Upper lobe of left lung (tissue), 6 donors: ENCODE measurements around the gene PRF1. TPM values are rescaled to one million over a fixed set of nuclear protein-coding genes. Genes with fewer than 3 reads are reported as not detected.

Experiments
- ATAC-seq, 2 donors: fragments of 200-7000 bp; cut with Tn5 transposase; one replicate each; pipeline ENCODE4 v1.9.1; 2022; ENCODE audit warnings: mild to moderate bottlenecking in 2 of 2, moderate library complexity in 2 of 2; ENCODE audit not compliant: low FRiP score in 2 of 2
- DNase-seq, 2 donors: peaks; one replicate each; pipeline ENCODE4 v3.0.0-alpha.2; 2019 to 2020
- H3K27ac ChIP-seq, 4 donors: fragments of 200-600 bp; sonication (generic); one replicate each; pipeline ENCODE4 v1.5.1; 2016 to 2019
- H3K27me3 ChIP-seq, 4 donors: fragments of 200-600 bp; sonication (generic); one replicate each; pipeline ENCODE4 v1.5.1; 2017 to 2019
- H3K36me3 ChIP-seq, 4 donors: fragments of 200-600 bp; sonication (generic); one replicate each; pipeline ENCODE4 v1.5.1; 2016 to 2019
- H3K4me1 ChIP-seq, 4 donors: fragments of 200-600 bp; sonication (generic); one replicate each; pipeline ENCODE4 v1.5.1; 2018 to 2019
- H3K4me3 ChIP-seq, 4 donors: fragments of 200-600 bp; sonication (generic); one replicate each; pipeline ENCODE4 v1.5.1; 2017 to 2019; ENCODE audit warnings: mild to moderate bottlenecking in 2 of 4, moderate library complexity in 1 of 4
- H3K9me3 ChIP-seq, 4 donors: fragments of 200-600 bp; sonication (generic); one replicate each; pipeline ENCODE4 v1.5.1; 2018 to 2019
- CTCF ChIP-seq, 6 experiments: fragments of 450-650 bp in 4 of 6; fragments of 200-600 bp in 2 of 6; sonication (generic) in 2 of 6; IDR thresholded peaks; one replicate each; pipeline ENCODE4 v1.5.1; 2016 to 2019; ENCODE audit warnings: antibody characterized with exemption in 6 of 6
- EP300 ChIP-seq, 4 donors: sonication (generic); formaldehyde crosslinking; IDR thresholded peaks; one replicate each; pipeline ENCODE4 v1.5.1; 2017; ENCODE audit warnings: antibody characterized with exemption in 4 of 4, control low read depth in 2 of 4
- POLR2A ChIP-seq, 4 donors: fragments of 450-650 bp; IDR thresholded peaks; one replicate each; pipeline ENCODE4 v1.5.1; 2016 to 2017; ENCODE audit warnings: antibody characterized with exemption in 4 of 4, mild to moderate bottlenecking in 2 of 4
- POLR2AphosphoS5 ChIP-seq, 2 donors: sonication (generic); formaldehyde crosslinking; IDR thresholded peaks; one replicate each; pipeline ENCODE4 v1.5.1; 2017; ENCODE audit warnings: antibody characterized with exemption in 2 of 2
- WGBS, 2 donors: methylation state at CpG; one replicate each; pipeline ENCODE4 v1.1.5; 2017 to 2018; 5-methylcytosine and 5-hydroxymethylcytosine counted together
- total RNA-seq, 6 donors: library from RNA; depleted of rRNA in 4 of 6; stranded (reverse); fragments of >200 nt in 4 of 6; gene quantifications; one replicate each; pipeline versions ENCODE4 v1.1.0 to v1.2.1, GENCODE V29; 2016 to 2021
- donor health status: DM: no; HTN: no; CAD: no; lungs with moderate emphysema.
- donor health status: DM: no; HTN: yes; CAD: no; lungs with severe emphysema.

Gene PRF1
- 10 to 100 TPM in 5 of 6 donors, 1 to 10 TPM in 1; 6.3 to 26.9 (median 15.9) TPM for total RNA-seq

GRCh38 chr10:70602665-70603448 is at the start of gene PRF1:
Gene PRF1 (minus strand): TSS chr10:70602741. CDS start chr10:70600902, 1,839 bp downstream.
- Histone ChIP-seq H3K9me3 (no peaks in the 10 kb centered on the region), H3K4me3 (peak within 1 kb of the TSS in 3 of 4 donors; percentile 26 to 38 (median 29)), H3K4me1 (peaks cover 0 to 4% (median 0%) of the 10 kb centered on the region in 4 donors), H3K27ac (peak within 1 kb of the TSS in 3 of 4 donors; percentile 18 to 69 (median 40)), H3K36me3 (no peaks in the 10 kb centered on the region), H3K27me3 (no peaks in the 10 kb centered on the region)
- no peak for TF ChIP-seq CTCF (IDR thresholded peaks at IDR 0.05)
- TF ChIP-seq EP300 (IDR thresholded peaks at IDR 0.05), result no peak
- peak in 1 of 4 donors; percentile 52 for TF ChIP-seq POLR2A (IDR thresholded peaks at IDR 0.05)
- TF ChIP-seq POLR2AphosphoS5 (IDR thresholded peaks at IDR 0.05), result peak in 1 of 2 donors; percentile 51
- peak; percentile 45 to 48 for ATAC-seq
- peak; percentile 52 to 79 for DNase-seq
- 85 to 93% methylated on average over 3 to 21 of the region's 21 CpGs for WGBS, 2 donors

- ATAC-seq (no peak), DNase-seq (no peak)
- Histone ChIP-seq H3K4me1 (no peaks in the 10 kb centered on the region), H3K36me3 (no peaks in the 10 kb centered on the region), H3K27me3 (no peaks in the 10 kb centered on the region), H3K9me3 (peaks cover 0 to 17% (median 0%) of the 10 kb centered on the region in 4 donors), H3K27ac (no peak overlapping the region), H3K4me3 (no peak overlapping the region)
- WGBS, 2 donors, result 95% methylated on average over 5 of the region's 5 CpGs
- no peak for TF ChIP-seq CTCF (IDR thresholded peaks at IDR 0.05)
- TF ChIP-seq POLR2A (IDR thresholded peaks at IDR 0.05), result no peak
- no peak for TF ChIP-seq EP300 (IDR thresholded peaks at IDR 0.05)
- TF ChIP-seq POLR2AphosphoS5 (IDR thresholded peaks at IDR 0.05), result no peak
Observed at GRCh38 chr10:70651661-70652060, 49.1 kb upstream of the PRF1 start.

GRCh38 chr10:70650718-70651117 is 48.2 kb upstream of the PRF1 start:
- Histone ChIP-seq H3K9me3 (peaks cover 0 to 17% (median 0%) of the 10 kb centered on the region in 4 donors), H3K27ac (no peak overlapping the region), H3K36me3 (no peaks in the 10 kb centered on the region), H3K4me1 (no peaks in the 10 kb centered on the region), H3K4me3 (no peak overlapping the region), H3K27me3 (no peaks in the 10 kb centered on the region)
- 96 to 99% methylated on average over 3 of the region's 3 CpGs for WGBS, 2 donors
- TF ChIP-seq POLR2AphosphoS5 (IDR thresholded peaks at IDR 0.05), result no peak
- DNase-seq, result no peak
- ATAC-seq, result no peak

GRCh38 chr10:70650104-70650503 is 47.6 kb upstream of the PRF1 start:
- DNase-seq (no peak), ATAC-seq (no peak)
- WGBS, 2 donors, result 59 to 80% methylated on average over 3 of the region's 3 CpGs

More at GRCh38 chr10:70650104-70650503, 47.6 kb upstream of the PRF1 start:
- Histone ChIP-seq H3K4me1 (no peaks in the 10 kb centered on the region), H3K9me3 (peaks cover 0 to 17% (median 0%) of the 10 kb centered on the region in 4 donors), H3K4me3 (no peak overlapping the region), H3K27ac (no peak overlapping the region), H3K36me3 (no peaks in the 10 kb centered on the region), H3K27me3 (no peaks in the 10 kb centered on the region)
- TF ChIP-seq EP300 (IDR thresholded peaks at IDR 0.05) (no peak), CTCF (IDR thresholded peaks at IDR 0.05) (no peak), POLR2AphosphoS5 (IDR thresholded peaks at IDR 0.05) (no peak), POLR2A (IDR thresholded peaks at IDR 0.05) (no peak)
